GM19397 (cell line): ENCODE measurements around the gene SLAMF1.
A peak's percentile ranks its signal among the peaks of the same experiment; 100 is the strongest.
"Not testable (repeated sequence)": the region's sequence is repeated elsewhere in the genome, so short reads cannot be mapped to it uniquely, and the experiment has no call there.

Experiments used
- ATAC-seq: cut with Tn5 transposase; IDR thresholded peaks from one replicate; pipeline ENCODE4 v1.9.1; 2021; ENCODE audit warnings: mild to moderate bottlenecking, moderate library complexity; ENCODE audit not compliant: unreplicated experiment

Gene SLAMF1

DNA sequence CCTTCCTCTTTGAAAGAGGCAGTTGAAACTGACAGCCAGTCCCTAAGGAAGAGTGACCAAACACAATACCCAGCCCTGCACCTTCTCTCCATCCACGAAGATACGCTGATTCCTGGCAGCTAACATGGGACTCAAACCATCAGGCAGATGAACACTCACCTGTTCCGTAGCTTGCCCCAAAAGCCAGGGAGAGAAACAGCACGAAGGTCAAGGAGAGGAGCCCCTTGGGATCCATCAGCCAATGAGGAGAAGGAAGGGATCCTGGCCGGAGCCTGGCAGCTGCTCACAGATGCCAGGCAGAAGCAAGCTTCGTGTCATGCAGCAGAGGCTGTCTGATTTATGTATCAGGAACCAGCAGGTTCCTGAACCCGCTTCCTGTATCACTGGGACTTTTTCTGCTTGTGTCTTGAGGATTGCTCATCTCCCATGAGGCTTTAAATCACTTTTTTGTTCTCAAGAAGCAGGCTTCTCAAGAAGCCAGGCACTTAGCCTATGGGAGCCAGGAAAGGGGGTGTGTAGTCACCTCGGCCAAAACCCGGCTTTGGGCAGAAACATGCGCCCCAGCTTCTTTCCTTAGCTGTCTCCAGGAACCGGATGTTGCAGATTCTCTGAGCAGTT is at the start of gene SLAMF1:
Gene SLAMF1 (minus strand): TSS at position 334 of the 618 bp plus-strand sequence. CDS start 99 bp downstream, at position 235.
- peak; percentile 48 for ATAC-seq

- not testable (repeated sequence) for ATAC-seq
Observed at GRCh38 chr1:160692390-160692789, 45.5 kb upstream of the SLAMF1 start.

DNA sequence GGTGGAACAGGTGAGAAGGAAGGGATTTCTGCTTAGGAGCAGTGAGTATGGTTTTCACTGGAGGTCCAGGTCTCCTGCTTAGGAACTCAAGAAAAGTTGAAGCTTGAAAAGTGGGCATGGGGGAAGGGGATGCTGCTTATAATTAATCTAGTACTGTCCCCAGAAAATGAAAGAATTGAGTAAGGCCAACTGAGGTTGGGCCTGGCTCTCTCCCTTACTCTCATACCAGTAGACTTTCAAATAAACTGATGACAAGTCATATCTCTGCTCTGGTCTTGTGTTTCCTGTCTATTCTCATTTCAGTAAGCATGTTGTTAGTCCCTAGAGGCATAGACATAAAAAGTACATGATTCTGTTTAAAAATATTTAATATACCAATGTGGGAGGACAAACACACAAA is 38.4 kb upstream of the SLAMF1 start:
- no peak for ATAC-seq

GRCh38 chr1:160682983-160683865 is 36.4 kb upstream of the SLAMF1 start:
- no peak for ATAC-seq

DNA sequence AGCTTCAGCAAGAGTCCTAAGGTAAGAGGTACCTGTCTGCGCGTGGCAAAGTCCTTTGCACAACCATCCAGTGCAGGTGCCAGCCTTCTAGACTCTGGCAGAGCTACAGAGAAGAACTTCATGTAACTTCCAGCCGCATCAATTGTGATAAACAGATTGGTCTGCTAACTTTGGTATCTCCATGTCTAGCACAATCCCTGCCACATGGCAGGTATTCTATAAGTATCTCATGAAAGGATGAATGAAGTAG is 35.0 kb upstream of the SLAMF1 start:
- no peak for ATAC-seq

DNA sequence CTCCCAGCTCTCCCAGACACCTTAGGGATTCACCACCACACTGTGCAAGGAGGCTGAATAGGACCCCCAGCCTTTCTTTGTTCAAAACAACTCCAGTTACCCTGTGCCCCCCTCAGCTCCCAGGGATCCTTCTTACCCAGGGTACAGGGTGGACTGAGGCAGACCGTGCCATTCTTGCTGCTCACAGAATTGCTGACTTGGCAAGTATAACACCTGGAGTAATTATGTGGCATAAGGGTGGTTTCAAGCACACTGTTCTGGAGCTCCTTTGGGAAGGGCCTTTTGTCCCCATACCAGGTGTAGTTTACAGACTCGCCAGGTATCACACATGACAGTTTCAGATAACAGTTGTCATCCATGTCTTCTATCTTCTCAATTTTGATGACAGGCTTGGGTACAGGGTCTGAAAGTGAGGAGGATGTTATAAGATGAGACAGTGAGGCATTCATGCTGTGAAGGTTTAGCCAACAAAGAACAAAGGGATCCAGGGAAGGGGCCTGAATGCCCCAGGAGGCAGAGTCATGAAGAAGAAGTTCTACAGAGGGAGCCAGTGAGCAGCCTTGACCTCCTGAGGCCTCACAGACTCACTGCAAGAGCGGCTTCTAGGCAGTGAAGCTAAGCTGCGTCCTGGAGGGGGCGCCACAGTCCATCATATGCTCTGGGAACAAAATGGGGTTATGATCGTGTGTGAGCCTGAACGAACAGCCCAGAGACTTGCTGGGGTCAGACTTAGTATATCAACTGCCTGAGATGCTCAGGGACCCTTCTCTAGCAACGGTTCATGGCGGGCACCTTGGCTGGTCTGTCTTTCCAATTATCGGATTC is 34.4 kb upstream of the SLAMF1 start:
- peak; percentile 62 for ATAC-seq

- no peak for ATAC-seq
Observed at GRCh38 chr1:160680399-160680798, 33.6 kb upstream of the SLAMF1 start.

GRCh38 chr1:160679893-160680292 is 33.0 kb upstream of the SLAMF1 start:
- no peak for ATAC-seq

GRCh38 chr1:160676869-160677597 is 30.2 kb upstream of the SLAMF1 start:
- ATAC-seq = no peak

GRCh38 chr1:160675641-160676410 is 29.0 kb upstream of the SLAMF1 start:
- peak; percentile 41 for ATAC-seq

GRCh38 chr1:160674415-160674814 is 27.6 kb upstream of the SLAMF1 start:
- ATAC-seq = no peak

- ATAC-seq = no peak
Observed at GRCh38 chr1:160672789-160673695, 26.2 kb upstream of the SLAMF1 start.

DNA sequence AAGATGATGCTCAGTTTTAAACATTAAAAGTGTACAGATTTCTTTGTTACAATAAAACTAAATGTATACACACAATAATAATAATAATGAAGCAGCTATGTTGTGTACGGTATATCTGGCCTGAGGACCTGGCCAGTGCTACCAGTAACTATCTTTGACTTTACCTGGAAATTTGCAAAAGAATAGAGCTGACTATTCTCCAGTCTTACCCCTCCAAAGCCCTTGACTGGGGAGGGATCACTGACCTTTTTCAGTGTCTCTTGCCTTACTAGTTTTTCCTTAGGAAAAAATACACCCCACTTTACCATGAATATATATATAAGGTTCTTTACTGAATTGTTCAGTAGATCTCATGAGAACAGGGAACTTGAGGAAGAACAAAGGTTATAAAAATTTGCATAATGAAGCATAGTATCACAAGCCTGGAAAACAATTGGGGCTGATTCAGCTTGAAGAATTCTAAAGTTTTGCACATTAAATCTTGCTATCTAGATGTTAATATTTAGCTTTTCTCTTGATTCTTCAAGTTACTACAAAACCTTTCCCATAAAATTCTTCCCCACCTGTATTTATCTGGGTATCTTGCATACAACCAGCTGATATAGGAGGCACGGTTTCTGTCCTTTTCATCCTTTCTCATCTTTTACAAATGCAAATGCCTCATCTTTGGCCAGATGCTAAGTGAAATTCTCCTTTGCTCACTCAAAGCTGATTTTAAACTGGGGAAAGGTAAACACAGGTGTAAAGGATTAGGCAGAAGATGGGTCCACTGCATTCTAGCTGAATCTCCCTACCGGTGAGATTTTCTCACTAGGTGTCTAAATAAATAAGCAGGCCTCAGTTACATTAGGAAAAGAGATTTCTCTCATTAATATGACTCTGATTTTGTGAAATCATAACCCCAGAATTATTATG is 25.0 kb upstream of the SLAMF1 start:
- no peak for ATAC-seq

DNA sequence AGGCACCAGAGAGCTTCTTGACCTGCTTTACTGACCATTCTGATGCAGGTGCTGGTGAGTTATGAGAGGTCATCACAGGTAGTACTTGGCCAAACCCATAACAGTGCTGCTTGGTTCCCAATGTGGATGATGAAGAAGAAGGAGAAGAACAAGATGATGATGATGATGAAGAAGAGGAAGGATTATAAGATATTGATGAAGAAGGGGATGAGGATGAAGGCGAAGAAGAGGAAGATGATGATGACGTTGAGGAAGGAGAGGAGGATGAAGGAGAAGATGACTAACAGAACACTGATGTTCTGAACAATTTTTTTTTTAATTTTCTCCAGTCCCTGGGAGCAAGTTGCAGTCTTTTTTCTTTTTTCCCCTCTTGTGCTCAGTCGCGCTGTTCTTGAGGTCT is 23.9 kb upstream of the SLAMF1 start:
- ATAC-seq = no peak

- ATAC-seq = no peak
Observed at GRCh38 chr1:160669802-160670201, 23.0 kb upstream of the SLAMF1 start.

GRCh38 chr1:160669276-160669675 is 22.4 kb upstream of the SLAMF1 start:
- ATAC-seq = no peak

DNA sequence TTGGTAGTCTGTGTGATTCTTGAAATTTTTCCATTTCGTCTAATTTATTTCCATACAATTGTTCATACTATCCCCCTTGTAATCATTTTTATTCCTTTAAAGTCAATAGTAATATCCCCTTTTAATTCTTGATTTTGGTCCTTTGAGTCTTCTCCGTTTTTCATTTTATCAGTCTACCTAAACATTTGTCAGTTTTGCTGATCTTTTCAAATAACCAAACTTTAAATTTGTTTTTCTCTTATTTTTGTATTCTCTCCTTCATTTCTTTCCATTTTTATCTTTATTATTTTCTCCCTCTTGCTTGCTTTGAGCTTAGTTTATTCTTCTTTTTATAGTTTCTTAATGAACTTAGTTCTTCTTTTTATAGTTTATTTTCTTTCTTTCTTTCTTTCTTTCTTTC is 21.1 kb upstream of the SLAMF1 start:
- no peak for ATAC-seq

GRCh38 chr1:160666079-160666442 is 19.2 kb upstream of the SLAMF1 start:
- ATAC-seq = no peak
